BJ (cell line): ENCODE results near the gene HHIPL1. TPM values are rescaled to one million over a fixed set of nuclear protein-coding genes. Genes with fewer than 3 reads are reported as not detected.

Experiments
- CTCF ChIA-PET: fragments of 350-600 bp; formaldehyde crosslinking; extraction: SDS; loops from one replicate; lab custom pipeline; 2021; ENCODE audit warnings: antibody characterized with exemption, inconsistent platforms; lab: Yijun Ruan, JAX
- POLR2A ChIA-PET: fragments of 300-600 bp; sonication (Branson Sonifier 250); formaldehyde crosslinking; extraction: SDS; loops from one replicate; lab custom pipeline; 2021; ENCODE audit warnings: antibody characterized with exemption; lab: Charles Lee
- DNase-seq: peaks from one replicate; pipeline ENCODE4 v3.0.0-alpha.2; 2011; ENCODE audit warnings: low read depth
- H3K27me3 ChIP-seq: 2 replicates; pipeline ENCODE4 v1.6.0; 2011; ENCODE audit warnings: low read length; ENCODE audit not compliant: control insufficient read depth, insufficient read depth
- H3K36me3 ChIP-seq: 2 replicates; pipeline ENCODE4 v1.5.1; 2011; ENCODE audit warnings: low read length; ENCODE audit not compliant: control insufficient read depth, insufficient read depth
- H3K4me3 ChIP-seq: 2 replicates; pipeline ENCODE4 v1.5.1; 2011; ENCODE audit warnings: low read depth, mild to moderate bottlenecking, control low read depth, low read length
- polyA plus RNA-seq: library from polyadenylated mRNA; depleted of rRNA; stranded (reverse); fragments of >200 nt; gene quantifications from 2 replicates; pipeline ENCODE4 v1.2.3, GENCODE V29; 2011
- TF ChIP-seq, protein P1 (sequence below): IDR thresholded peaks from 2 replicates; pipeline ENCODE4 v1.5.1; 2011; ENCODE audit warnings: low read depth, mild to moderate bottlenecking, control low read depth, inconsistent platforms, low read length, moderate library complexity; ENCODE audit not compliant: insufficient read depth

The HHIPL1 gene
- polyA plus RNA-seq, 1 experiment = 2.5 TPM

GRCh38 chr14:99656171-99656570, 11.2 kb downstream of the HHIPL1 start:
- no peaks in the 10 kb centered on the region for H3K36me3 ChIP-seq
- H3K4me3 ChIP-seq = no peak overlapping the region
- H3K27me3 ChIP-seq = peaks cover 1% of the 10 kb centered on the region; the same call in 1 of the 2 replicates
- no peak for DNase-seq
- POLR2A ChIA-PET = no interaction called here
- CTCF ChIA-PET = interaction anchor here (1.1 to 1.5 kb wide), 3 partner anchors 12 to 243 kb away, joined by 3 to 4 read pairs (median 4); no protein-coding TSS in a partner anchor
- TF ChIP-seq, protein P1, sequence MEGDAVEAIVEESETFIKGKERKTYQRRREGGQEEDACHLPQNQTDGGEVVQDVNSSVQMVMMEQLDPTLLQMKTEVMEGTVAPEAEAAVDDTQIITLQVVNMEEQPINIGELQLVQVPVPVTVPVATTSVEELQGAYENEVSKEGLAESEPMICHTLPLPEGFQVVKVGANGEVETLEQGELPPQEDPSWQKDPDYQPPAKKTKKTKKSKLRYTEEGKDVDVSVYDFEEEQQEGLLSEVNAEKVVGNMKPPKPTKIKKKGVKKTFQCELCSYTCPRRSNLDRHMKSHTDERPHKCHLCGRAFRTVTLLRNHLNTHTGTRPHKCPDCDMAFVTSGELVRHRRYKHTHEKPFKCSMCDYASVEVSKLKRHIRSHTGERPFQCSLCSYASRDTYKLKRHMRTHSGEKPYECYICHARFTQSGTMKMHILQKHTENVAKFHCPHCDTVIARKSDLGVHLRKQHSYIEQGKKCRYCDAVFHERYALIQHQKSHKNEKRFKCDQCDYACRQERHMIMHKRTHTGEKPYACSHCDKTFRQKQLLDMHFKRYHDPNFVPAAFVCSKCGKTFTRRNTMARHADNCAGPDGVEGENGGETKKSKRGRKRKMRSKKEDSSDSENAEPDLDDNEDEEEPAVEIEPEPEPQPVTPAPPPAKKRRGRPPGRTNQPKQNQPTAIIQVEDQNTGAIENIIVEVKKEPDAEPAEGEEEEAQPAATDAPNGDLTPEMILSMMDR = no peak

GRCh38 chr14:99657645-99658155, 12.8 kb downstream of the HHIPL1 start:
- TF ChIP-seq, protein P1 = no peak
- CTCF ChIA-PET = interaction anchor here (1.2 kb wide), 1 partner anchor 10 kb away, joined by 3 read pairs; no protein-coding TSS in a partner anchor
- no peak overlapping the region for H3K4me3 ChIP-seq
- peaks cover 1% of the 10 kb centered on the region; the same call in 1 of the 2 replicates for H3K27me3 ChIP-seq
- POLR2A ChIA-PET = no interaction called here
- DNase-seq = no peak
- no peaks in the 10 kb centered on the region for H3K36me3 ChIP-seq

DNA sequence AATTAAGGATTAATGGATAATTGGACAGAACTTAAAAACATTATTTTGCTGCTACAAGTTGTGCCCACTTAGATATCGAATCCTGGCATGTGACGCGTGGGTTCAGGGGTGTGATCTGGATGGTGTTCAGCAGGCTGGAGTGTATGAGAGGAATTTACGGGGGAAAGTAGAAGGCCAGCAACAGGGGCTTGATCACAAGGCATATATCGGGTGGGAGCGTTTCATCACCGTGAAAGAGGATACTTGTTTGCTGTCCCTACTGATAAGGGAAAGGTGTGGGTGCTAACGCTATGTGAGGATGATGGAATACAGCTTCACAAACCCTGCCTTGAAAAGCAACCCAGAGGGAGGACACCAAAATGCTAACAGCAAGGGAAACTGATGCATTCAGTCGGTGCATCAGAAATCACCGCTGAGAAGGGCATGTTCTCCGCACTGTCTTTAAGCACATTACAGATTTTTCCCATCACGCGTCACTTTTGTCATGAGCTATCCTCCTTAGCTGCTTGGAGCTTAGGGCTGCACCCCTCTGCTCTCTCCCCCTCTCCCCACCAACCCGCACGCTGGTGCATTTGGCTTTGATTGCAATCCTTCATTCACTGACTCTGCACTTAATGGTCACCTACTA, 13.4 kb downstream of the HHIPL1 start:
- no peak for DNase-seq
- Histone ChIP-seq H3K4me3 (no peak overlapping the region), H3K27me3 (peaks cover 1% of the 10 kb centered on the region; the same call in 1 of the 2 replicates), H3K36me3 (no peaks in the 10 kb centered on the region)
- ChIA-PET CTCF (interaction anchor here (1.2 kb wide), 1 partner anchor 10 kb away, joined by 3 read pairs; no protein-coding TSS in a partner anchor), POLR2A (no interaction called here)
- TF ChIP-seq, protein P1 = no peak

- H3K4me3 ChIP-seq = no peak overlapping the region
- ChIA-PET CTCF (no interaction called here), POLR2A (no interaction called here)
- H3K27me3 ChIP-seq = peaks cover 1% of the 10 kb centered on the region; the same call in 1 of the 2 replicates
- no peaks in the 10 kb centered on the region for H3K36me3 ChIP-seq
- no peak for DNase-seq
- TF ChIP-seq, protein P1 = no peak
Measured at GRCh38 chr14:99659333-99659741, 14.4 kb downstream of the HHIPL1 start.

- no peak for DNase-seq
- no peak overlapping the region for H3K4me3 ChIP-seq
- TF ChIP-seq, protein P1 = no peak
- no peaks in the 10 kb centered on the region for H3K36me3 ChIP-seq
- POLR2A ChIA-PET = no interaction called here
- CTCF ChIA-PET = no interaction called here
- peaks cover 1% of the 10 kb centered on the region; the same call in 1 of the 2 replicates for H3K27me3 ChIP-seq
Measured at GRCh38 chr14:99660006-99660566, 15.2 kb downstream of the HHIPL1 start.
